Myometrial cell (primary cell): Measurements from ENCODE around the gene ECM2. TPM values are rescaled to one million over a fixed set of nuclear protein-coding genes. Genes with fewer than 3 reads are reported as not detected.

Experiments used
- total RNA-seq: library from RNA; depleted of rRNA; stranded (reverse); fragments of >200 nt; gene quantifications from 2 replicates; pipeline ENCODE4 v1.2.3, GENCODE V29; 2015

The ECM2 gene
- 0.53 and 1.2 TPM in 2 replicates for total RNA-seq

DNA sequence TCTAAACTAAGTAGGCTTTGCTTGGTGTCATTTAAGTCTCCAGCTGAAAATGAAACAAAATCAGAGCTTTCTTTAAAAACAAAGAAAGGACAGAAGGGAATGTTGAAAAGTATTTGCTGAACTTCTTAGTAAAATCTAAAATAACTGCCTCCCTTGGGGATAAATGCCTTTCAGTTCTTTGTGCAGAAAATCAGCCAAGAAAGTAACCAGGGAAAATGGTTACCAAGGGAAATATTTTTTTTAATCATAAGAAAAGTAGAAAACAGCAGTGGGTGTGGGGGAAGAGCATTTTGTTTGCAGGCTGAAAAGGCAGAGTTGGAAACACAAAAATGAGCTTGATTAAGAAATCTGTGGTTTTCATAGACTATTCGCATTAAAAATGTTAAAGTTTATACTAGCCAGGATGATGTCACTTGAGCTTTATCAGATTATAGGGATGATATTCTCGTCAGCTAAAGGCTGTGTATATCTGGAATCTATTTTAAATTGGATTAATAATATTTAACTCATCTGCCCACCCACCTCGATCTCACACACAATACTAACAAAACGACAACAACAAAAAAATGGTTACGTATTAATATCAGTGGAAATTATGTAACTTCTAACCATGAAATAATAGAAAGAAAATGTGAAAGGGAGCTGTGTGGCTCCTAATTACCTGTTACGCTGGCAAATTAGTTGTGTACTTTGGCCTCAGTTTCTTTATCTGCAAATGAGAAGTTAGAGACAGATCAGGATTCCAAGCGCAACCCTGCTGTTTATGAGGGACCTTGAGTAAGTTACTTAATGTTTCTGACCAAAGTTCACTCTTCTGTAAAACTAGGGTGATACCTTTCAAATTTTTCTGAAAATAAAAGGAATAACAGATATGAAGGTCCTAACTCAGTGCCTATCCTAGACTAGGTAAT, at the start of gene ECM2:
Gene ECM2, minus strand, starts transcription at position 51 of the 911 bp plus-strand sequence. CDS start 13,124 bp downstream, outside the sequence.

DNA sequence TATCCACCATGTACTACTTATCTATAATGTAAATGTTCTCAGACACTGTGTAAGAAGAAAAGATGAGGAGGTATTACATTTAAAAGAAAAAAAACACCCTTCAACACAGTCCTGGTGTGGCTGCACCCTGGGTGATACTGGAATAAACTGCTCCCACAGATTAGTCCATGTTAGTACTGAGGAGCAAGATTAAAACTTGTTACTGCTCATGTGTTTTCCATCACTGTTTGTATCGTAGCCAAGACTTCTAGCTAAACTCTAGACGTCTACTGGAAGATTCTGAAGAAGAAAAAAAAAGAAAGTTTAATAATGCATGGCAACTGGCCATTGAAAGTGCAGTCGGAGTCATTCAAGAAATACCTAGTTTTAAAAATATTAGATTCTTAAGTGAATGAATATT, 53.5 kb downstream of the ECM2 start, which contains the start of gene ASPN:
Gene ASPN, minus strand, starts transcription at position 178 of the 400 bp plus-strand sequence.

Other genes starting within 250 kb of the ECM2 start
- 234 and 261 TPM in 2 replicates for gene IARS1, start 242.3 kb downstream of the ECM2 start, total RNA-seq
- 7.2 and 14.4 TPM in 2 replicates for gene NOL8, start 210.6 kb downstream of the ECM2 start, total RNA-seq
- 3.0 and 4.0 TPM in 2 replicates for gene CENPP, start 210.0 kb downstream of the ECM2 start, total RNA-seq
- gene OGN, start 131.4 kb downstream of the ECM2 start, total RNA-seq: under 0.01 and 0.18 TPM in 2 replicates
- under 0.01 TPM in 1 of 2 replicates, not detected in the other for gene OMD, start 111.5 kb downstream of the ECM2 start, total RNA-seq
- gene ASPN, start 53.5 kb downstream of the ECM2 start, total RNA-seq: 1.4 and 2.1 TPM in 2 replicates
- gene IPPK, start 134.1 kb upstream of the ECM2 start, total RNA-seq: 21.4 and 27.4 TPM in 2 replicates
- gene BICD2, start 228.8 kb upstream of the ECM2 start, total RNA-seq: 25.9 and 26.2 TPM in 2 replicates